Activated naive CD8-positive, alpha-beta T cell (primary cell): ENCODE data around the gene PMEPA1.

Source experiments
- H3K27ac Mint-ChIP-seq: one replicate; pipeline ENCODE4 v1.8.0; 2021; ENCODE audit warnings: mixed read lengths
- H3K27me3 Mint-ChIP-seq: one replicate; pipeline ENCODE4 v1.8.0; 2021; ENCODE audit warnings: mixed read lengths
- H3K36me3 Mint-ChIP-seq: one replicate; pipeline ENCODE4 v1.8.0; 2021; ENCODE audit warnings: mixed read lengths
- H3K4me1 Mint-ChIP-seq: one replicate; pipeline ENCODE4 v1.8.0; 2021; ENCODE audit warnings: low read depth, mixed read lengths
- H3K4me3 Mint-ChIP-seq: one replicate; pipeline ENCODE4 v1.8.0; 2021; ENCODE audit warnings: mild to moderate bottlenecking, mixed read lengths
- H3K9me3 Mint-ChIP-seq: one replicate; pipeline ENCODE4 v1.8.0; 2021; ENCODE audit warnings: low read depth, mixed read lengths

PMEPA1 gene

GRCh38 chr20:57598491-57598890 lies 111.3 kb downstream of the PMEPA1 start:
- no peaks in the 10 kb centered on the region for H3K9me3 Mint-ChIP-seq
- no peak overlapping the region for H3K27ac Mint-ChIP-seq
- no peak overlapping the region for H3K4me3 Mint-ChIP-seq
- peaks cover 2% of the 10 kb centered on the region for H3K4me1 Mint-ChIP-seq
- no peaks in the 10 kb centered on the region for H3K27me3 Mint-ChIP-seq
- H3K36me3 Mint-ChIP-seq = no peaks in the 10 kb centered on the region
